ENCODE data around the gene SEMA4A.
A peak's percentile ranks its signal among the peaks of the same experiment; 100 is the strongest.
"Not testable (repeated sequence)": the region's sequence is repeated elsewhere in the genome, so short reads cannot be mapped to it uniquely, and the experiment has no call there.

Gene SEMA4A

GRCh38 chr1:156198831-156199349, 45.5 kb downstream of the SEMA4A start:
- DNase-seq: no peak

GRCh38 chr1:156200044-156200443, 46.7 kb downstream of the SEMA4A start:
- DNase-seq: no peak

- DNase-seq: no peak
These were observed 49.9 kb downstream of the SEMA4A start for GRCh38 chr1:156203331-156203730.

- DNase-seq: no peak
These were observed 51.3 kb downstream of the SEMA4A start for GRCh38 chr1:156204686-156205085.

- no peak for DNase-seq
These were observed 57.9 kb downstream of the SEMA4A start for GRCh38 chr1:156211243-156211642.

- DNase-seq: no peak
These were observed 58.7 kb downstream of the SEMA4A start for GRCh38 chr1:156212130-156212529.

GRCh38 chr1:156212833-156213643, 59.7 kb downstream of the SEMA4A start, which contains the start of gene PMF1:
PMF1 (plus strand) TSS chr1:156213007; CDS start chr1:156213016, 9 bp downstream.
- peak; percentile 95 for DNase-seq

GRCh38 chr1:156213644-156213966, 60.2 kb downstream of the SEMA4A start:
- no peak for DNase-seq

- DNase-seq: no peak
These were observed 60.8 kb downstream of the SEMA4A start for GRCh38 chr1:156214024-156214748.

GRCh38 chr1:156216361-156217086, 63.1 kb downstream of the SEMA4A start:
- DNase-seq: not testable (repeated sequence)

- DNase-seq: no peak
These were observed 64.5 kb downstream of the SEMA4A start for GRCh38 chr1:156217871-156218270.

GRCh38 chr1:156220226-156220625, 66.8 kb downstream of the SEMA4A start:
- no peak for DNase-seq

- no peak for DNase-seq
These were observed 68.8 kb downstream of the SEMA4A start for GRCh38 chr1:156221986-156222692.

GRCh38 chr1:156225677-156226014, 72.3 kb downstream of the SEMA4A start:
- DNase-seq: no peak

- DNase-seq: no peak
These were observed 72.7 kb downstream of the SEMA4A start for GRCh38 chr1:156226116-156226538.

GRCh38 chr1:156226782-156227181, 73.4 kb downstream of the SEMA4A start:
- no peak for DNase-seq

Data from midbrain (tissue), 1 donor.